ENCODE results near the gene RCCD1.

Gene RCCD1

DNA sequence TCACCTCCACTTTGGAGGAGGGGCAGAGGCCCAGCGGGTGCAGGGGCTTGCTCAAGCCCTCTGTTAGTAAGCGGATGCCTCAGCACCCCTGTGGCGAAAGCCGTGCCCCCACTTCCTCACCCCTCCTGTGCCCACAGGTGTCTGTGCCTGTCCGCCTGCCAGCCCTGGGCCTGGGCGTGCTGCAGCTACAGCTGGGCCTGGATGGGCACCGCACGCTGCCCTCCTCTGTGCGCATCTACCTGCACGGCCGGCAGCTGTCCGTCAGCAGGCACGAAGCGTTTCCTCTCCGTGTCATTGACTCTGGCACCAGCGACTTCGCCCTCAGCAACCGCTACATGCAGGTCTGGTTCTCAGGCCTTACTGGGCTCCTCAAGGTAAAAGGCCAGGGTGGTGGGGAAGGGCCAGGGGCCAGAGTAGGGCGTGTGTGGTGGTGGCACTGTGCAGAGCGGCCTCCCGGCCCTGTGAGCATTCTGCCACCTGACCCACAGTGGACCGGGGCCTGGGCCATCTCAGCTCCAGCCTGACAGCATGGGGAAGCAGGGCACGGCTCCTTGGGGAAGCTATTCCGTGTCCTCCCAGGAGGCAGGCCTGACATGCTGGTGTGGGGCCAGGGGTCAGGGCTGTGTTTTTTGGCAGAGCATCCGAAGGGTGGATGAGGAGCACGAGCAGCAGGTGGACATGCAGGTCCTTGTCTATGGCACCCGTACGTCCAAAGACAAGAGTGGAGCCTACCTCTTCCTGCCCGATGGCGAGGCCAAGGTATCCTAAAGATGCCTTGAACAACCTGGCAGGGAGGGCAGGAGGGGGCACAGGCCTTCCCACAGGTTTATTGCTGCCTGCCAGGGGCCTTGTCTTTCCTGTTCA, 42.5 kb upstream of the RCCD1 start:
- Histone ChIP-seq H3K9me3 (ENCODE audit: control insufficient read depth, insufficient read depth, low read depth, low read length) (no peaks in the 10 kb centered on the region), H3K36me3 (ENCODE audit: control insufficient read depth, insufficient read depth, low read length) (peaks cover 62% of the 10 kb centered on the region), H3K27me3 (ENCODE audit: control insufficient read depth, insufficient read depth, low read length) (no peaks in the 10 kb centered on the region), H3K9ac (ENCODE audit: low read length) (no peak overlapping the region), H3K4me3 (ENCODE audit: low read depth, low read length) (no peak overlapping the region), H3K27ac (ENCODE audit: low read depth, low read length) (no peak overlapping the region), H3K4me1 (ENCODE audit: control insufficient read depth, insufficient read depth, low read length) (peaks cover 9% of the 10 kb centered on the region; the same call in 1 of the 2 replicates)

DNA sequence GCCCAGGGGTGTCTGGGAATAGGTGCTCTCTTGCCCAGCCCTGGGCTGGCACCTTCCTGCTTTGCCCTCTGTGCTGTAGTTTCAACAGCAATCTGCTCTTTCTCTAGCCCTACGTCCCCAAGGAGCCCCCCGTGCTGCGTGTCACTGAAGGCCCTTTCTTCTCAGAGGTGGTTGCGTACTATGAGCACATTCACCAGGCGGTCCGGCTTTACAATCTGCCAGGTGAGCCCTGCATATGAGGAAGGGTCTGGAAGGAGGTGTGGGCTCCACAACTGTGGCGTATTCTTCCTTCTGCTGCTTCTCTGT, 42.0 kb upstream of the RCCD1 start:
- H3K9ac ChIP-seq (ENCODE audit: low read length): no peak overlapping the region
- H3K36me3 ChIP-seq (ENCODE audit: control insufficient read depth, insufficient read depth, low read length): peaks cover 62% of the 10 kb centered on the region
- no peak overlapping the region for H3K4me3 ChIP-seq (ENCODE audit: low read depth, low read length)
- H3K27ac ChIP-seq (ENCODE audit: low read depth, low read length): no peak overlapping the region
- no peaks in the 10 kb centered on the region for H3K27me3 ChIP-seq (ENCODE audit: control insufficient read depth, insufficient read depth, low read length)
- H3K4me1 ChIP-seq (ENCODE audit: control insufficient read depth, insufficient read depth, low read length): peaks cover 9% of the 10 kb centered on the region; the same call in 1 of the 2 replicates
- no peaks in the 10 kb centered on the region for H3K9me3 ChIP-seq (ENCODE audit: control insufficient read depth, insufficient read depth, low read depth, low read length)

DNA sequence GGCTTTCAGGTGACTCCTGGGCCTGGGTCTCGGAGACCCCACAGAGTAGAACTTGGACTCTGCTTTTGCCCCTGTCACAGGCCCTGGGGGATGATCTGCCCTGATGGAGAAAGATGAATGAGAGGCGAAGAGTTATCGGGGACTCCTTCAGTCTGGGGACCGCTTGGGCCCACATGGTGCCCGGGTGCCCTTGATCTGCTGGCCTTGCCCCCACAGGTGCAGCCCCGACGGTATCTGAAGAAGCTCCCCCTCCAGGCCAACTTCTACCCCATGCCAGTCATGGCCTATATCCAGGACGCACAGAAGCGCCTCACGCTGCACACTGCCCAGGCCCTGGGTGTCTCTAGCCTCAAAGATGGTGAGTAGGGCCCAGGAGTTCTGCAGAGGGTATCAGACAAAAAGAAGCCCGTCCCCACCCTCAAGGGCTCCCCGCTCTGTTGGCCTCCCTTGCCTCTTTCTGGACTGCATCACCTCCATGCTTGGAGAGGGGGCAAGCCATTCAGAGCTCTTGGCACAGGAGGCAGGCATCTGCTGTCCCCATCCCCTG, 41.2 kb upstream of the RCCD1 start:
- peaks cover 9% of the 10 kb centered on the region; the same call in 1 of the 2 replicates for H3K4me1 ChIP-seq (ENCODE audit: control insufficient read depth, insufficient read depth, low read length)
- H3K9me3 ChIP-seq (ENCODE audit: control insufficient read depth, insufficient read depth, low read depth, low read length): no peaks in the 10 kb centered on the region
- H3K4me3 ChIP-seq (ENCODE audit: low read depth, low read length): no peak overlapping the region
- peaks cover 69% of the 10 kb centered on the region for H3K36me3 ChIP-seq (ENCODE audit: control insufficient read depth, insufficient read depth, low read length)
- no peak overlapping the region for H3K9ac ChIP-seq (ENCODE audit: low read length)
- no peak overlapping the region for H3K27ac ChIP-seq (ENCODE audit: low read depth, low read length)
- no peaks in the 10 kb centered on the region for H3K27me3 ChIP-seq (ENCODE audit: control insufficient read depth, insufficient read depth, low read length)

DNA sequence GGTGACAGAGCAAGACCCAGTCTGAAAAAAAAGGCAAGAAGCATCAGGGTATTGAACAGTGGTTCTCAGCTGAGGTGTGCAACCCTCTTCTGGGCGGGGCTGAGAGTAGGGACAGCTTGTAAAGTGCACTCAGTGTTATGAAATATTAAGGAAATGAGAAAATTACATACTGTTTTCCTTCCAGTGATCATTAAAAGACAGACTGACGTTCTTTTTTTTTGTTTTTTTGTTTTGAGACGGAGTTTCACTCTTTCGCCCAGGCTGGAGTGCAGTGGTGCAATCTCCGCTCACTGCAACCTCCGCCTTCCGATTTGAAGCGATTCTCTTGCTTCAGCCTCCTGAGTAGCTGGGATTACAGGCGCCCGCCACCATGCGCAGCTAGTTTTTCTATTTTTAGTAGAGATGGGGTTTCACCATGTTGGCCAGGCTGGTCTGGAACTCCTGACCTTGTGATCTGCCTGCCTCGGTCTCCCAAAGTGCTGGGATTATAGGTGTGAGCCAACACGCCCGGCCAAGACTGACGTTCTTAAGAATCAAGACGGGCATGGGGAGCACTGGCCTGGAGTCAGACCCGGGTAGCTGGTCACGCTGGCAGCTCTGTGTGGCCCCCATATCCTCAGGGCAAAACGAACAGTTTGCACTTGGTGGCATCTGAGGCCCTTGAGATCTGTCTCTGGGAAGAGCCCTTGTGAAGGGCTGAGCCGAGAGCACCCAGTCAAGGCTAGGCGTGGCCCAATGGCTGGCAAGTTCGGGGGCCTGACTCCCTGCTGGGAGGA, 40.2 kb upstream of the RCCD1 start:
- Histone ChIP-seq H3K4me1 (ENCODE audit: control insufficient read depth, insufficient read depth, low read length) (peaks cover 9% of the 10 kb centered on the region; the same call in 1 of the 2 replicates), H3K9ac (ENCODE audit: low read length) (no peak overlapping the region), H3K27me3 (ENCODE audit: control insufficient read depth, insufficient read depth, low read length) (no peaks in the 10 kb centered on the region), H3K4me3 (ENCODE audit: low read depth, low read length) (no peak overlapping the region), H3K27ac (ENCODE audit: low read depth, low read length) (no peak overlapping the region), H3K9me3 (ENCODE audit: control insufficient read depth, insufficient read depth, low read depth, low read length) (no peaks in the 10 kb centered on the region), H3K36me3 (ENCODE audit: control insufficient read depth, insufficient read depth, low read length) (peaks cover 72% of the 10 kb centered on the region)

DNA sequence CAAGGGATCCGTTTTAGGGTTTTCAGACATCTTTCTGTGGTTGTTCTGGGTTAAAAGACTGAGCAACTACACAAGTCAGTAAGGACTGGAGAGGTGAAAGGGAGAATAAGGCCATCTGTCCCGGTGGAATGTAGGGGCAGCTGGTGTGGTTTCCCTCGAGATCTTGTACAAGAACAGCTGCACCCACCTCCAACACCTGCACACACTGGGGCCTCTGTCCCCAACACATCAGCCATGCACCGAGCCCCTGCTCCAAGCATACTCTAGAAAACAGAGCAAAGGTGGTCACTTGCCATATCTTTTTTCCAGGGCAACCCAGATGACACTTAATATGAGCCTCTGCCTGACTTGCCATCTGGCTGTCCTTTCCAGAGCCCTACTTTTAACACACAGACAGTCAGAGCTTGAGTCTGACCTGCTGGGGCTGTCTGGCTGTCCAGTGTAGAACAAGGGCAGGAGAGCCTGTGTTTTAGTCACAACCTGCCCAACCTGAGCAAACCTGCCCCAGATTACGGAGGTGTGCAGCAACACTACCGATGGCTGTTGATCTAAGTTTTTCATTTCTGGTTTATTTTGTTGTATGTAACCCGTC, 39.4 kb upstream of the RCCD1 start:
- Histone ChIP-seq H3K4me3 (ENCODE audit: low read depth, low read length) (no peak overlapping the region), H3K27me3 (ENCODE audit: control insufficient read depth, insufficient read depth, low read length) (no peaks in the 10 kb centered on the region), H3K9me3 (ENCODE audit: control insufficient read depth, insufficient read depth, low read depth, low read length) (no peaks in the 10 kb centered on the region), H3K9ac (ENCODE audit: low read length) (no peak overlapping the region), H3K27ac (ENCODE audit: low read depth, low read length) (no peak overlapping the region), H3K4me1 (ENCODE audit: control insufficient read depth, insufficient read depth, low read length) (peaks cover 9% of the 10 kb centered on the region; the same call in 1 of the 2 replicates), H3K36me3 (ENCODE audit: control insufficient read depth, insufficient read depth, low read length) (peaks cover 76% of the 10 kb centered on the region)

DNA sequence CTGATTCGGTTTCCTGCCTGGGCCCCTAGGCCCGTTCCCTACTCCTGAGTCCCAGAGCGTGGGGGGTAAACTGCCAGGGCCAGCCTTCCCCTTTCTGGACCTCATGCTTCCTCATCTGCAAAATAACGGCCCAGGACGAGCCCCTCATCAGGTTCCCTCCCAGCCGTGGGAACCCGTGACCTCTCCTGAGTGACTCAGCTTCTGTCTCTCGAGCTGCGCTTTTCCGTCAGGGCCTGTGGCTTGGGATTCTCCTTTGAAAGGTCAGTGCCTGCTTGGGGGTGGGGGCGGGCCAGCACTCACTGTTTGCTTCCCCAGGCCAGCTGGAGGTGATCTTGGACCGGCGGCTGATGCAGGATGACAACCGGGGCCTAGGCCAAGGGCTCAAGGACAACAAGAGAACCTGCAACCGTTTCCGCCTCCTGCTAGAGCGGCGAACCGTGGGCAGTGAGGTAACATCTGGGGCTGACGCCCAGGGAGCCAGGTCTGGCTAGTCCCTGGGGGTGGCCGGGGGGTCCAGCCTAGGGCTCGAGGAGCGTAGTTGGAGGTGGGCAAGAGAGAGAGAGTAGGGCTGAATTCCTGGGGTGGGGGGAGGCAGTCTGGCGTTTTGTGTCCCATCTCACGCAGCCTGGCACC, 38.8 kb upstream of the RCCD1 start:
- Histone ChIP-seq H3K36me3 (ENCODE audit: control insufficient read depth, insufficient read depth, low read length) (peaks cover 74% of the 10 kb centered on the region), H3K27me3 (ENCODE audit: control insufficient read depth, insufficient read depth, low read length) (no peaks in the 10 kb centered on the region), H3K27ac (ENCODE audit: low read depth, low read length) (no peak overlapping the region; the same call in 1 of the 2 replicates), H3K4me1 (ENCODE audit: control insufficient read depth, insufficient read depth, low read length) (peaks cover 9% of the 10 kb centered on the region; the same call in 1 of the 2 replicates), H3K9me3 (ENCODE audit: control insufficient read depth, insufficient read depth, low read depth, low read length) (no peaks in the 10 kb centered on the region), H3K9ac (ENCODE audit: low read length) (no peak overlapping the region), H3K4me3 (ENCODE audit: low read depth, low read length) (no peak overlapping the region)

DNA sequence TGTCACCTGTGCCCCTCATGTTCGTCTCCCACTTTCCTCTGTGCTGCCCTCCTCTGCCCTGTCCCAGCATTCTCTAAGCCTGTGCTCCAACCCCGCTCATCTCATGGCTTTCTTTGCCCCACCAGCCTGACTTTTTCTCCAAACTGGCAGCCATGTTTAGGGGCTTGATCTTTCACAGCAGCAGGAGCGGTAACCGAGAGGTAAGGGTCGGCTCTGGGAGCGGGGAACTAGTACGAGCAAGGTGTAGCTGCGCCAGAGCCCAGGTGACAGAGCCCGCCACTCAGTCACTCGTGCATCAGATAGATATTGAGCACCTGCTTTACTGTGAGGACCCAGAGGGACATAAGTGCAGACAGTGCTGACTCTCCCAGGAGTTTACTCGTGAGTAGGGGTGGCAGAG, 38.2 kb upstream of the RCCD1 start:
- Histone ChIP-seq H3K9ac (ENCODE audit: low read length) (no peak overlapping the region), H3K27ac (ENCODE audit: low read depth, low read length) (no peak overlapping the region), H3K4me1 (ENCODE audit: control insufficient read depth, insufficient read depth, low read length) (peaks cover 9% of the 10 kb centered on the region; the same call in 1 of the 2 replicates), H3K27me3 (ENCODE audit: control insufficient read depth, insufficient read depth, low read length) (no peaks in the 10 kb centered on the region), H3K36me3 (ENCODE audit: control insufficient read depth, insufficient read depth, low read length) (peaks cover 69% of the 10 kb centered on the region), H3K4me3 (ENCODE audit: low read depth, low read length) (no peak overlapping the region), H3K9me3 (ENCODE audit: control insufficient read depth, insufficient read depth, low read depth, low read length) (no peaks in the 10 kb centered on the region)

DNA sequence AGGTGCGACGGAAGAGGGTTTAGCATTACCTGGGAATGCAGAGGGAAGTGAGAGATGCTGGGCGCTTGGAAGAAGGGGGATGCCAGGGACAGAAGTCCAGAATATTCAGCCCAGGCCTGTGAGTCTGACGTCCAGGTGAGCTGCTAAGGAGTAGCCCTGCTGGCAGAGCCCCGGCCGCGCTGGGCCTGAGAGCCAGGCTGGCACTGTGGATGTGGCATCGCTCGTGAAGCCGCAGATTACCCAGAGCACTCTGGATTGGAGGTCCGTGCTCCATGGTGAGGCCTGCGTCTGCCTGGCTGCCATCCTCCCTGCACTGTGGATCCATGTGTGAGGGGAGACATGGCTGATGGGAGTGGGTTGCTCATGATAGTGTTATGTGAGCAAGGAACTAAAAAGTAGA, 37.1 kb upstream of the RCCD1 start:
- peaks cover 58% of the 10 kb centered on the region for H3K36me3 ChIP-seq (ENCODE audit: control insufficient read depth, insufficient read depth, low read length)
- H3K27me3 ChIP-seq (ENCODE audit: control insufficient read depth, insufficient read depth, low read length): no peaks in the 10 kb centered on the region
- H3K9ac ChIP-seq (ENCODE audit: low read length): no peak overlapping the region
- H3K9me3 ChIP-seq (ENCODE audit: control insufficient read depth, insufficient read depth, low read depth, low read length): no peaks in the 10 kb centered on the region
- no peak overlapping the region for H3K4me3 ChIP-seq (ENCODE audit: low read depth, low read length)
- H3K27ac ChIP-seq (ENCODE audit: low read depth, low read length): no peak overlapping the region
- H3K4me1 ChIP-seq (ENCODE audit: control insufficient read depth, insufficient read depth, low read length): peaks cover 9% of the 10 kb centered on the region; the same call in 1 of the 2 replicates

DNA sequence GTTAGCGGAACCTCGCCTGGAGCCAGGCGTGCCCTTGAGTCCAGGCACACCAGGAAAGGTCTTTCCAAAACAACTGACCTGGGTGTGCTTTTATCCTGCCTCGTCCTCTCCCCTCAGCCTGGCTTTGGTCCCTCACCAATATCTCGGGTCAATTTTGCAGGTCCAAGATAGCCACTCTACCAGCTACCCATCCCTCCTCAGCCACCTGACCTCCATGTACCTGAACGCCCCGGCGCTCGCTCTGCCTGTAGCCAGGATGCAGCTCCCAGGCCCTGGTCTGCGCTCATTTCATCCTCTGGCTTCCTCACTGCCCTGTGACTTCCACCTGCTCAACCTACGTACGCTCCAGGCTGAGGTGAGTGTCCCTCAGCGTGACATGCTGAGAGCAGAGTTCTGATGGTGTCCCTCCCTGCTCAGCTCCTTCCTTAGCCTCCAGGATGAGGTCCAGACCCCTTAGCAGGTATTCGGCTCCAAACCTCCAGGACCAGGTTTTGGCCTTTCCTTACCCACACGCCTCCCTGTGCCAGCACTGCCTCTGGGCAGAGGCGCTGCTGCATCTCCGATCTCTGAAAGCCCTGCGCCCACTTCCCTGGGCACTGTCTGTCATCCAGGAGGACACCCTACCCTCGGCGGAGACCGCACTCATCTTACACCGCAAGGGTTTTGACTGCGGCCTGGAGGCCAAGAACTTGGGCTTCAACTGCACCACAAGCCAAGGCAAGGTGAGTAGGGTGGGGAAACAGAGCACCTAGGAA, 36.5 kb upstream of the RCCD1 start:
- H3K4me1 ChIP-seq (ENCODE audit: control insufficient read depth, insufficient read depth, low read length): peaks cover 9% of the 10 kb centered on the region; the same call in 1 of the 2 replicates
- H3K27ac ChIP-seq (ENCODE audit: low read depth, low read length): no peak overlapping the region
- no peak overlapping the region for H3K4me3 ChIP-seq (ENCODE audit: low read depth, low read length)
- no peaks in the 10 kb centered on the region for H3K27me3 ChIP-seq (ENCODE audit: control insufficient read depth, insufficient read depth, low read length)
- peaks cover 51% of the 10 kb centered on the region for H3K36me3 ChIP-seq (ENCODE audit: control insufficient read depth, insufficient read depth, low read length)
- H3K9me3 ChIP-seq (ENCODE audit: control insufficient read depth, insufficient read depth, low read depth, low read length): no peaks in the 10 kb centered on the region
- no peak overlapping the region for H3K9ac ChIP-seq (ENCODE audit: low read length)

DNA sequence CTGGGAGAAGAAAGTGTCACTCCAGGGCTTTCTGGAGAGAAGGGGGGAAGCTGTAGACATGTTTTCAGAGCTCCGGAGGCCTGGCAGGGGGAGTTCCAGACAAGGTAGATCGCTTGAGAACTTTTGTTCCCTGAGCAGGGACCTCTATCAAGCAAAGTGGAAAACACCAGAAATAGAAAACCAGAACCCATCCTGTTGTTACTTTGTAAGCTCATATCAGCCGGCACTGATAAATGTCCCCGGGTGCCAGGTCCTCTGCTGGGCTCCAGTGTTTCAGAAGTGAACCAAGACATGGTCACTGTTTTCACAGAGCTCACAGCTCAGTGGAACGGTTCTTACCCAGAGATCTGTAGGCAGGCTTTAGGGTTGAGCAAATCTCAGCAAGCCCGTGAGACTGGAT, 35.8 kb upstream of the RCCD1 start:
- no peaks in the 10 kb centered on the region for H3K9me3 ChIP-seq (ENCODE audit: control insufficient read depth, insufficient read depth, low read depth, low read length)
- no peaks in the 10 kb centered on the region for H3K27me3 ChIP-seq (ENCODE audit: control insufficient read depth, insufficient read depth, low read length)
- H3K36me3 ChIP-seq (ENCODE audit: control insufficient read depth, insufficient read depth, low read length): peaks cover 45% of the 10 kb centered on the region
- no peak overlapping the region for H3K4me3 ChIP-seq (ENCODE audit: low read depth, low read length)
- H3K4me1 ChIP-seq (ENCODE audit: control insufficient read depth, insufficient read depth, low read length): peaks cover 9% of the 10 kb centered on the region; the same call in 1 of the 2 replicates
- H3K27ac ChIP-seq (ENCODE audit: low read depth, low read length): no peak overlapping the region
- H3K9ac ChIP-seq (ENCODE audit: low read length): no peak overlapping the region
